Gastrocnemius medialis (tissue), 4 donors: ENCODE data around the gene DMD.

Experiments
- CTCF ChIP-seq, 5 experiments: fragments of 450-650 bp in 3 of 5; fragments of 200-600 bp in 2 of 5; sonication (generic) in 2 of 5; IDR thresholded peaks in 4 of 5; conservative IDR thresholded peaks in 1 of 5; 1 replicate in 4 of 5; 2 replicates in 1 of 5; pipeline ENCODE4 v1.5.1; 2016 to 2019; ENCODE audit warnings: antibody characterized with exemption in 5 of 5, mild to moderate bottlenecking in 3 of 5, moderate library complexity in 3 of 5
- POLR2A ChIP-seq, 2 donors: fragments of 450-650 bp; IDR thresholded peaks; one replicate each; pipeline ENCODE4 v1.6.1; 2017; ENCODE audit warnings: antibody characterized with exemption in 2 of 2, mild to moderate bottlenecking in 2 of 2, moderate library complexity in 2 of 2

GRCh38 chrX:31497086-31497485, 1714.3 kb downstream of the DMD start:
- TF ChIP-seq POLR2A (IDR thresholded peaks at IDR 0.05), result no peak
- TF ChIP-seq CTCF (IDR thresholded peaks at IDR 0.05 in 4 of 5, conservative IDR thresholded peaks at IDR 0.05 in 1 of 5), result no peak
